NCI-H510A (cell line): ENCODE measurements around the gene TM6SF1.
"Not testable (repeated sequence)": the region's sequence is repeated elsewhere in the genome, so short reads cannot be mapped to it uniquely, and the experiment has no call there.

Experiments
- DNase-seq: peaks from one replicate; lab custom pipeline; 2025; lab: John Stamatoyannopoulos, UW

TM6SF1 gene

DNA sequence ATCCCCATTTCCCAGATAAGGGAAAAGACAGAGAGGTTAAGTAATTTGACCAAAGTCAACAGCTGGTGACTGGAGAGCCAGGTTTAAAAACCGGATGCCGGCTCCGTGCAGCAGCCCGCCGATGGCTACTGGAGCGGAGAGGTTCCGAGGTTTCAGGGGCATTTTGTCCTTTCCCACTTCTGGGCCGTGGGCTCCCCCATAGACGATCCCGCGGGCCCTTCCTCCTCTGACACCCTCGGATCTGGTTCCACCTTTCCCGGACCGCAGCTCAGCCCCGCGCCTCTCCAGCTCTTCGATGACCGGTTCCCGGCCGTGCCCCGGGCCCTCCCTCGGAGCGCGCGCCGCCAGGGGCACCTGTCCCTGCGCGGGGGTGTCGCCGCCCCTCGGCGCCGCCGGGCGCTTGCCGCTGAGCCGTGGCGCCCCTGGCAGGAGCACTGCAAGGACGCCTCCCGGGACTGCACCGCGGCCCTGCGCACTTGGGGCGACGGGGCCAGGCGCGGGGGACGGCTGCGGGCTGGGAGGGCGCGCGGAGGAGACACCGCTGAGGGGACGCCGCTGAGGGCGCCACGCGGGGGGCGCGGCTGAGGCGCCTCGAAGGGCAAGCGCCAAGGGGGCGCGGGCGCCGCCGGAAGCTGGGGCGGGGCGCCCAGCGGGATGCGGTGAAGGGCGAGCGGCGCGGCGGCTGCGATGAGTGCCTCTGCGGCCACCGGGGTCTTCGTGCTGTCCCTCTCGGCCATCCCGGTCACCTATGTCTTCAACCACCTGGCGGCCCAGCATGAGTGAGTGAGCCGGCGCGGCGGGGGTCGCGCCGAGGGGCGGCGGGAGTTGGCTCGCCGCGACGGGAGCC is at the start of gene TM6SF1:
TM6SF1 (plus strand) TSS at position 652 of the 847 bp plus-strand sequence; CDS start at position 688, 36 bp downstream.
- no peak for DNase-seq

GRCh38 chr15:83057696-83058376 is 49.6 kb upstream of the TM6SF1 start:
- no peak for DNase-seq

DNA sequence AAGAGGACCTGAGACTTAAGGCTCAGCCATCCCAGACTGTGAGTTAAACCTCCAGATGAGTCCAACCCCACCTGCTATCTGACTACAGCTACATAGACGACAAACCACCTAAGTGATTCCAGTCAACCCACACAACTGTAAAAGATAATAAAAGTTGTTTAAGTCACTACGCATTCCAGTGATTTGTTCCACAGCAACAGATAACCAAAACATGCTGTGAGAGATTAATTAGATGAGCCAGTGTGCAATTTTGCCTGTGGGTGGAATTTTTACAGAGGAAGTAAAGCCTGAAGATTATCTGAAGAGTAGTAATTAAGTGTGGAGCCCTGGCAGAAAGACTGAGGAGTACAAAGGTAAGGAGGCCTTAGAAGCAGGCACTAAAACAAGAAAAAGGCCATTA is 45.8 kb upstream of the TM6SF1 start:
- DNase-seq, result no peak

DNA sequence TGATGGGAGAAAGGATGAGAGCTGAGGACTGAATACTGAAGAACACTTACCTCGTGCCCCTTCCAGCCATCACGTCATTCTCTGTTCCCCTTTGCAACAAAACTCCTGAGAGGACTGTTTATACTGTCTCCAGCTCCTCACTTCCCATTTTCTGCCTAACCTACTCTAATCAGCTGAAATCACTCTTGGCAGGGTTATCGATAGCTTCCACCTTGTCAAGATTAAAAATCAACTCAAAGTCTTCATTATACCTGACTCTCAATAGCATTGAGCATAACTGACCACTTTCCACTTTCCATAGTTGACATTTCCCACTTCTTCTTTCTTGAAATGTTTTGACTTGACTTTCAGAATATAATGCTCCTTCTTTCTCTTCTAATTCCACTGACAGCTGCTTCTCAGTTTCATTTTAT is 44.7 kb upstream of the TM6SF1 start:
- DNase-seq, result no peak

- DNase-seq, result no peak
These were observed 43.9 kb upstream of the TM6SF1 start for GRCh38 chr15:83063551-83063950.

- peak; percentile 8 for DNase-seq
These were observed 42.6 kb upstream of the TM6SF1 start for GRCh38 chr15:83064859-83065258.

DNA sequence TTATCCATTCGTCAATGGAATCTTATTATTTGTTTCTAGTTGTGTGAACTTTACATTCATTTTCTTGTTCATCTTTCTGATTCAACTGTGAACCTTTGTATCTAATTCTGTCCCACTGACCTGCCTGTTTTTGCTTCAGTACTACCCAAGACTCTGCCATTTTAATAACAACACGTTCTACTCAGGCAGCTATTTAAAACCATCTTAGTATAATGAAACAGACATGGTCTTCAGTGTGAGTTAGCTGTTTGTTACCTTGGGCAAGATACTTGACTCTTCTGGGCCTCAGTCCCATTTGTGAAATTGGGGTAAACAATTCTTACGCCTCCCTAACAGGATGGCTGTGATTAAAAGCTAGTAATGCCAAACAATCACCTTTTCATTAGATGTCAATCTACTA is 42.0 kb upstream of the TM6SF1 start:
- DNase-seq, result no peak

DNA sequence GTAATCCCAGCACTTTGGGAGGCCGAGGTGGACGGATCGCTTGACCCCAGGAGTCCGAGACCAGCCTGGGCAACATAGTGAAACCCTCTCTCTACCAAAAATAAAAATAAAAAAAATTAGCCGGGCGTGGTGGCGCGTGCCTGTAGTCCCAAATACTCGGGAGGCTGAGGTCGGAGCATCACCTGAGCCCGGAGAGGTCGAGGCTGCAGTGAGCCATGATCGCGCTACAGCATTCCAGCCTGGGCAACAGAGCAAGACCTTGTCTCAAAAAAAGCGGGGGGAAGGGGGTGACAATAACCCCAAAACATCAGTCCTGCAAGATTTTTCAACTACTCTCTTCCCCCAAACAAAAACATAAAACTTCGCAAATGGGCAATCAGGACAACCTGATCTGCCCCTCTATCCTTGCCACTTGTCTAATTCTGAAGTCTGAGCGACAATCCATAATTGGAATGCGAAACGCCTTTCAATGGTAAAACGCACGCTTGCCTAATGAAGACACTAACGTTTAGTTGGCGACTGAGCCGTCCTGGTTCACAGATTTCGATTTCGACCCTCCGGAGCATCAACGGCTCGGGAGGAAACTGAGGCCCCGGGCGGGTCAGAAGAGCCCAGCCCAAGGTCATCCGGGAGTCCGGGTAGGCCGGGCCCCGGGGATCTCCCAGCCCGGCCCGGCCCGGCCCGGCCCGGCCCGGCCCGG is 41.3 kb upstream of the TM6SF1 start:
- DNase-seq, result no peak

DNA sequence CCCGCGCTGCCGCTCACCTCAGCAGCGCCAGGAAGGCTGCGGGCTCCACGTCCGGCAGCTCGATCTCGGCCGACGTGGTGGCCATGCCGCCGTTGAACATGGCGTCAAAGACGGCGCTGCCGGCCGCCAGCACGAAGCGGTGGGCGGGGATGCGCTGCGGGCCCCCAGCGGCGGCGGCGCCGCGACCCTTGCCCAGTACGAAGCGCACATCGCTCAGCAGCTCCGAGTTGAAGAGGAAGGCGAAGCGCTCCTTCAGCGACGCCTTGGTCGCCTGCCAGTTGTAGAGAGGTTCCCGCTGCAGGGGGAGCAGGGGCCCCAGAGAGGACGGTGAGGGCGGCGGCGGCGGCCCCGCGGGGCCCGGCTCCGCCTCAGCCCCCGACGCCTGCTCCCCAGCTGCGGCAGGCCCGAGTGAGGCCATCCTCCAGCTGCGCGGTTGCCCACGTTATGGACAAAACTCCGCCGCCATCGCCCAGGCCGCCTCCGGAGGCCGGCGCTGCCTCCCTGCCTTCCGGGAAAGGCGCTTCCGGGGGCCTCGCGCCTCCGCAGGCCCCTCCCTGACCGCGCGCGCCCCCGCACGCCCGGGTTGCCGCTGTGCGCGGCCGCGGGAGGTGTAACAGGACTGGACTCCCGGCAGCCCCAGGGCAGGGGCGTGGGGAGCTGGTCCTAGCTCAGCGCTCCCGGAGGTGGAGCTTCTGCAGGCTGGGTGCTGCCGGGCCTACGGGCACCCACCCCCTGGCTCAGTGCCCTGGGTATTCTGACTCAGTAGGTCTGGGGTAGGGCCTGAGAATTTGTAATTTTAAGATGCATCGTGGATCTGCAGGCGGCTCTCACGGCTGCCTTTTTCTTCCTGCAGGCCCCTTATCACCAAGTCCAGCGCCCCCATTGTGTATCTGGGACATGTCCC is 40.5 kb upstream of the TM6SF1 start, which contains the start of gene BTBD1:
BTBD1 (minus strand) TSS at position 519 of the 904 bp plus-strand sequence; CDS start at position 418, 101 bp downstream.
- peak; percentile 90 for DNase-seq

- DNase-seq, result no peak
These were observed 39.8 kb upstream of the TM6SF1 start for GRCh38 chr15:83067638-83067962.

- DNase-seq, result no peak
These were observed 39.4 kb upstream of the TM6SF1 start for GRCh38 chr15:83068054-83068453.

DNA sequence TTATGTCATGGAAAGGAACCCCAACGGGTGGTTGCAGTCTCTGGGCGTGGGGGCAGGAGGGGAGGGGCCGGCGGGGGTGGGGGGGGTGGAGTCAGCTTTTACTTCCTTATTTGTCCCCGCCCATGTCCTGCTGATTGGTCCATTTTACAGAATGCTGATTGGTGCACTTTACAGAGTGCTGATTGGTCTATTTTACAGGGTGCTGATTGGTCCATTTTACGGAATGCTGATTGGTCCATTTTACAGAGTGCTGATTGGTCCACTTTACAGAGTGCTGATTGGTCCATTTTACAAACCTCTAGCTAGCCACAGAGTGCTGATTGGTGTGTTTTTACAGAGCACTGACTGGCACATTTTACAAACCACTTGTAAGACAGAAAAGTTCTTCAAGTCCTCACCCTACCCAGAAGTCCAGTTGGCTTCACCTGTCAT is 38.2 kb upstream of the TM6SF1 start:
- not testable (repeated sequence) for DNase-seq

GRCh38 chr15:83077491-83078230 is 29.8 kb upstream of the TM6SF1 start:
- DNase-seq, result no peak

GRCh38 chr15:83078712-83079111 is 28.7 kb upstream of the TM6SF1 start:
- no peak for DNase-seq

DNA sequence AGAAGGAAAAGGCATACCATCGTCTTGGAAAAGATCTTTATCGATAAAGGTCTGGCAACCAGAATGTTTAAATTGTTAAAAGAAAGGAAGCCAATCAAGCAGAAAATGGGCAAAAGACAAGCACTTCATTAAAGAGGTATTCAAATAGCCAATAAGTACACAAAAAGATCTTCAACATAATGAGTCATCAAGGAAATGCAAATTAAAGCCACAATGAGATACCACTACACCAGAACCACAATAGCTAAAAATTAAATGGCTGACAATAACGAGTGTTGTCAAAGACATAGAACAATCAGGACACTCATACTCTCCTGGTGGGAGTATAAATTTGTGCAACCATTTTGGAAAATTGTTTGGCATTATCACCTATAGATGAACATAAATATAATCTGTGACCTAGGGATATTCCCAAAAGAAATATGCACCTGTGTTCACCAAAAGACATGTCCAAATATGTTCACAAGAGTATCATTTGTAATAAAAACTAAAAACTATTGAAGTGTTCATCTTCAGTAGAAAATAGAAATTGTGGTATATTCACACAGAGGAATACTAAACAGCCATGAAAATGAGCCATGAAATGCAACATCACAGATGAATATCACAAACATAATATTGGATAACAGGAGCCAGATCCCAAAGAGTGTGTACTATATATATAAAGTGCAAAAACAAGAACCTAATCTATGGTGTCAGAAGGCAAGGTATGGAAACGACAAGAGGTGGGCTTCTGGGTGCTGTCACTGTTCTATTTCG is 26.0 kb upstream of the TM6SF1 start:
- no peak for DNase-seq

- DNase-seq, result no peak
These were observed 24.6 kb upstream of the TM6SF1 start for GRCh38 chr15:83082730-83083386.

GRCh38 chr15:83085461-83085860 is 22.0 kb upstream of the TM6SF1 start:
- not testable (repeated sequence) for DNase-seq

DNA sequence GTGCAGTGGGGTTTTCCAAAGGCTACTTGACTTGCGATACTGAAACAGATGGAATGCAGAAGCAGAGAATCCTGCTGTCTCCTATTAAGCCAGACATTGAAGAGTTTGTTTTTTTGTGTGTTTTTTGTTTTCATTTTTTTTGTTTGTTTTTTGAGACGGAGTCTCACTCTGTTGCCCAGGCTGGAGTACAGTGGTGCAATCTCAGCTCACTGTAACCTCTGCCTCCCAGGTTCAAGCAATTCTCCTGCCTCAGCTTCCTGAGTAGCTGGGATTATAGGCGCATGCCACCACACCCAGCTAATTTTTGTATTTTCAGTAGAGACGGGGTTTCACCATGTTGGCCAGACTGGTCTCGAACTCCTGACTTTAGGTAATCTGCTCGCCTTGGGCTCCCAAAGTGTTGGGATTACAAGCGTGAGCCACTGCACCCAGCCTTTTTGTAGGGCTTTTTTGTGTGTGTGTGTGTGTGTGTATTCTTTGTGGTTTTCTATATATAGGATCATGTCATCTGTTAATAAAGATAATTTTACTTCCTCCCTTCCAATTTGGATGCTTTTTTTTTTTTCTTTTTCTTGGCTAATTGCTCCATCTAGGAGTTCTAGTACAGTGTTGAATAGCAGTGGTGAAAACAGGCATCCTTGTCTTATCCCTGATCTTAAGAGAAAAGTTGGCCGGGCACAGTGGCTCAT is 21.4 kb upstream of the TM6SF1 start:
- not testable (repeated sequence) for DNase-seq

GRCh38 chr15:83087576-83087975 is 19.9 kb upstream of the TM6SF1 start:
- DNase-seq, result no peak
